ENCODE measurements around the gene BCL2L1.
A peak's percentile ranks its signal among the peaks of the same experiment; 100 is the strongest.
"Not testable (repeated sequence)": the region's sequence is repeated elsewhere in the genome, so short reads cannot be mapped to it uniquely, and the experiment has no call there.

Gene BCL2L1

DNA sequence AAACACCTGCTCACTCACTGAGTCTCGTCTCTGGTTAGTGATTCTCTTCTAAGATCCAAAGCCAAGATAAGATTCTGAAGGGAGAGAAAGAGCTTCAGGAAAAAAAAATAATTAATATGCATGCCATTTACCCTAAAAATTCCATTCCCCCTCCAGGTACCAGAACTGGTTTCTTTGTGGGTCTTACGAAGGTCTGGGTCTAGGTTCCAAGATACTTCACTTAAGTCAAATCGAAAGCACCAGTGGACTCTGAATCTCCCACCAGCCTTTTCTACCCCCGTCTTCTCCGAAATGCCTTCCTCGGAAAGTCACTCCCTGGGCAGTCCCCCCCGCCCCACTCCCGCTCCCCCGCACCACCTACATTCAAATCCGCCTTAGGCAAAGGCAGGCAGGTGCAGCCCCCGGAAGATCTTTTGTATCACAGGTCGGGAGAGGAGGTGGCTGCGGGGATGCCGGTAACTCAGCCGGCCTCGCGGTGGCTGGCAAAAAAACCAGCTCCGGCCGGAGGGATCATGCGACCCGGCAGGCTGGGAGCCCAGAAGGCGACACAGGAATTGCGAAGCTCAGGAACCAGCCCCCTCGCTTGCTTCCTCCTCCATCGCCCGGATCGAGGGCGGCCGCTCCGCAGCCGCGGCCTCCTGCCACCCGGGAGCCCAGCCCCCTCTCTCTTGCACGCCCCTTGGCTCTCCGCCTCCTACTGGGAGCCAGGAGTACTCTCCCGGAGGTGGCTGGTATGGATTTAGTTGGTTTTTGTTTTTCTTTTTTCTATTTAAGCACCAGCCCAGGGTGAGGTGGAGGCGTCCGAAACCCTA is at the start of gene BCL2L1:
Gene BCL2L1 (minus strand): TSS at position 612 of the 812 bp plus-strand sequence. CDS start 650 bp downstream, outside the sequence.
- DNase-seq, result peak; percentile 64

DNA sequence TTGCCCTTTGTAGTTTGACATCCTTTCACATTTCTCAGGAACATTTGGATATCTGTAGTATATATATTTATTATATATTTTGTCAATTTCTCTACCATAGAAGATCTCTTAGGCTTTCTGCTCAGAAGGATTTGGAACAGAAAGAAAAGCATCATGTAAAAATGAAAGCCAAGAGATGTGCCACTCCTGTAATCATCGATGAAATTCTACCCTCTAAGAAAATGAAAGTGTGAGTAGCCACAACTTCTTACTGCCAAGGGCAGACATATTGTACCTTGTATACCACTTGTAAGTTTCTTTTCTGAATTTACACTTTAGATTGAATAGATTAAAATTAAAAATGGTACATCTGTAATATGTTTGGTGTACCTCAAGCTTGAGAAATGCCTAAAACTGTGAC is 47.6 kb upstream of the BCL2L1 start:
- DNase-seq, result no peak

DNA sequence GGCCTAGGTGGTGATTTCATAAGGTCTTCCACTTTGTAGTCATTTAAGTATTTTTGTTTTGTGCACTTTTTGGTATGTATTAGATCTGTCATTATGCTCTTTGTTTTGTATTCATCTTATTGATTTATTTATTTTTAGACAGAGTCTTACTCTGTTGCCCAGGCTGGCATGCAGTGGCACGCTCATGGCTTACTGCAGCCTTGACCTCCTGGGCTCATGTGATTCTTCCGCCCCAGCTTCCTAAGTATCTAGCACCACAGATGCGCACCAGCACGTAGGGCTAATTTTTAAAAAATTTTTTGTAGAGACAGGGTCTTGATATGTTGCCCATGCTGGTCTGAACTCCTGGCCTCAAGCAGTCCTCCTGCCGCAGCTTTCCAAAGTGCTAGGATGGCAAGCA is 47.0 kb upstream of the BCL2L1 start:
- DNase-seq, result no peak

DNA sequence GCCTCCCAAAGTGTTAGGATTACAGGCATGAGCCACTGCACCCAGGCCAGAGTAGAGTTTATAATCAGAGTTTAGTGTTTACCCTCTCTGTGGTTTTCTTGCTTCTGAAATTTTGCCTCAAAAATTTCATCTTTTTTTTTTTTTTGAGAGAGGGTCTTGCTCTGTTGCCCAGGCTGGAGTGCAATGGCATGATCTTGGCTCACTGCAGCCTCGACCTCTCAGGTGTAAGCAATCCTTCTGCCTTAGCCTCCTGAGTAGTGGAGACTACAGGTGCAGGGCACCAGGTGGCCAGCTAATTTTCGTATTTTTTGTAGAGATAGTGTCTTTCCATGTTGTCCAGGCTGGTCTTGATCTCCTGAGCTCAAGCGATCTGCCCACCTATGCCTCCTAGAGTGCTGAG is 45.1 kb upstream of the BCL2L1 start:
- DNase-seq, result no peak

DNA sequence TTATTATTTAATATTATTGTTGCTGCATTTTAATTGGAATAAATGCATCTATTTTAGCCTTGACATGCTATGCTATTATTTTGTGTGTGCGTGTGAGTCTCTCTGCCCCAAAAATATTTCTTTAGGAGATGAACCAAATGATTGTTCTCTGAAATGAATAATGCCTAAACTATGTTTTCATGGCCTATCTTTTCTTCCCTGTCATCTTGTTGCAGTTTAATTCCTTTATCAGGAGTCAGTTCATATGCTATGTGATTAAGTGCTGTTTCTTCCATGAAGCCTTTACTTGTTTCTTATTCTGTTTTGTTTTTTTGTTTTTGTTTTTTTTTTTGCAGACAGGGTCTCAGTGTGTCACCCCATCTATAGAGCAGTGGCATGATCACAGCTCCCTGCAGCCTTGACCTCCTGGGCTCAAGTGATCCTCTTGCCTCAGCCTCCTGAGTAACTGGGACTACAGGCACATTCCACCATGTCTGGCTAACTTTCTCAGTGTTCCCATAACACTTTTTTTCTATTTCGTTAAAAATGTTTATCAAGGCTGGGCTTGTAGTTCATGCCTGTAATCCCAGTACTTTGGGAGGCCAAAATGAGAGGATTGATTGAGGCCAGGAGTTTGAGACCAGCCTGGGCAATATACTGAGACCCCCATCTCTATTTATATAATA is 42.1 kb upstream of the BCL2L1 start:
- DNase-seq, result no peak

DNA sequence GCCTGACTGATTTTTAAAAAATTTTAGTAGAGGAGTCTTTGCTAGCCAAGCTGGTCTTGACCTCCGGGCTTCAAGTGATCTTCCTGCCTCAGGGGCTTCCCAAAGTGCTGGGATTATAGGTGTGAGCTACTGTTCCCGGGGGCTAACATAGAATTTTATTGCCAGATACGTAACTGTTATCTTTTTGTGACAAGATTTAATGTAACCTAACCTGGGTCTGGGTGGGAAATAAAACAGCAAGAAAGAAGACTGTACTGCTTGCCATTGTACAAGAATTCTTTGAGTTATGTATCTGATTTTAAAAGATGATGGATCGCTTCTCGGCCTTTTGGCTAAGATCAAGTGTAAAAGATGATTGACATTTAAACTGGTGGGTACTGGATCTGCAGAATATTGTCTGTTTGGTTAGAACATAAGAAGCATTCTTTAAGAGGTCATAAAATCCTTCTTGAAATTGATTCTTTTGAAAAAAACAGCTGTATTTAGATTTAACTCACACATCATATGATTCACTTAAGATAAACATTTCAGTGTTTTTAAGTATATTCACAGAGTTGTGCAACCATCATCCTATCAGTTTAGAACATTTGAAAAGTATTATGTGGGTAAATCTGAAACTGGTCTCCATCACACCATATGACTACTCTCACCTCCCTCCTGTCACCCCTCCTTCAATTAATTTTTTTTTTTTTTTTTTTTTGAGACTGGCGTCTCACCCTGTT is 38.0 kb upstream of the BCL2L1 start:
- DNase-seq, result no peak

DNA sequence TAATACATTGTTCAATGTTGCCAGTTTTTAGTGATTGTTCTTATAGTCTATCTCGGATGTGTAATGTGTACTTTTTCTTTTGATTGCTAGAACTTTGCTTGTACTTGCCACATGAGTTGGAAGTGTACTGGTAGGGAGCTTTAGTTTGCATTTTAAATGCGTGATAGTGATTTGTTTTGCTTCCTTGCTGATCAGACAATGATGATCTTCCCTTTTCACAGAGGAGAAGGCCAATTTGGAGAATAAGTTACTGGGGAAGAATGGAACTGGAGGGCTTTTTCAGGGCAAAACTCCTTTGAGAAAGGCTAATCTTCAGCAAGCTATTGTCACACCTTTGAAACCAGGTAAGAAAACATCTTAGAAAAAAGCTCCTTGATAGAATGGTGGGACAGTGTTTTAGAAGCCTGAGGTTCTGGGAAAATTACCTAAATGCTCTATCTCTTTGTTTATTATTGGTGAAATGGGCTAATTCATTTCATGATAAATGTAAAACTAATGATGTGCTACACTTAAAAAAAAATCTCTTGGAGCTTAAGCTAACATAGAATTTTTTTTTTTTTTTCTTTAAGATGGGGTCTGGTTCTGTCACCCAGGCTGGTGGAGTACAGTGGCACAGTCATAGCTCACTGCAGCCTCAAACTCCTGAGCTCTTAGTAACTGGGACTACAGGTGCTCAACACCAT is 37.3 kb upstream of the BCL2L1 start:
- DNase-seq, result no peak

DNA sequence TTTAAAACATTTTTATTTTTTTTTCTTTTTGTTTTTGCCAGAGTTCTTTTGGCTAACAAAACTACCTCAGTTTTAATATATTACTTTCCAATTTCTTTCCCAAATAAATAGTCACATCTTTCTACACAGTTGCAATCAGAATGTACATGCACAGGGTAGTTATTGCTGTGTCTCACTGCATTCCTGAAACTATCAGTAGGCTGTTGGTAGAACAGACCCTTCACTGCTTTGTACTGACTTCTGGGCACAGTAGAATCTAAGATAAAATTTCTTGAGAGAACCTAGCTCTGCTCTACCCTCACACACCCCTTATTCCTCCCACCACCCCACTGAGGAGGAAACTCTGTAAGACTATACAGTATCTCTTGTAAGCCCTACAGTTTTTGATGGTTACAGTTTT is 36.3 kb upstream of the BCL2L1 start:
- no peak for DNase-seq

DNA sequence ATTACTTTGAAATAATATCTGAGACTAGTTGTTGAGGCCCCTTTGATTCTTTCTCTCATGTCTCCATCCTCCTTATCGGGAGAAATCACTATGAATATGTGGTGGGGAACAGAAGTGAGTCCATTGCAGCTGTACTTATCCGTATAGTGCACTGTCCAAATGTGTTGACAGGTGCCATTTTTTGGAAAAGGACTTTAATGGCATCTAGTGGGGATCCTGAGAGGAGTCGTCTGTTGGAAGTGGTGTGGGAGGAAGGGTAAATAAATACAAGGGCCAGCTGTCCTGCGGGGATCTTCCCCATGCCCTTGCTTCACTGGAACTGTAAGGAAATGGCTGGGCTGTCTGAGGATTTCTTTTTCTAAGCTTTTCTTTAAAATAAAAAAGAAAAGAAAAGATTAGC is 35.9 kb upstream of the BCL2L1 start:
- no peak for DNase-seq

DNA sequence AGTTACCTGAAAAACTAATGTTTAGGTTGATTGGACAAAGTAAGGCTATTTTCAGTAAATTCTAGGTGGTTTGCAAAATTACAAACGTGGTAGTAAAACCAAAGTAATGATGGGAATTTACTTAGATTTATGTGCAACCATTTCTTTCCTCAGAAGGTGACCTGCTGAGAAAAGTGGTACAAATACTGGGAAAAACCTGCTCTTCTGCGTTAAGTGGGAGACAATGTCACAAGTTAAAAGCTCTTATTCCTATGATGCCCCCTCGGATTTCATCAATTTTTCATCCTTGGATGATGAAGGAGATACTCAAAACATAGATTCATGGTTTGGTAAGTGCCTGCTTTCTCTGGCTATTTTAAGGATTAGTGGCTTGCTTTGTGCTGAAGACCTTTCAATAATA is 34.6 kb upstream of the BCL2L1 start:
- DNase-seq, result no peak

DNA sequence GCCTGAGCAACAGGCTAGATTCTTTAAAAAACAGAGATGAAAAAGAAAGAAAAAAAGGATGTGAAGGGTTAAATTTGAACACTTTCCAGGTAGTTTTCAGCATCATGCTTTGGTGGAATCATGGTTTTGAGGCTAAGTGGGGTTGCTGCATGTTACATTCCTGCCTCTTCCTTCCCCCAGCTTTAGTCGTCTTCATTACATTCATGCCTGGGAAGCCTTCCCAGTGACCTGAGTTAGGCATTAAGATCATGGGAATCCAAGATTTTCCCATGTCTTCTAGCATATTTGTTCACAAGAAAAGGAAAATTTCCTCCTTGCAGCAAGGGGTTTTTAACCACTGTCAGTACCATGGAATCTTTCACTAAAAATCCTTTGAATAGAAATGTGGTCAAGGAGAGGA is 28.5 kb upstream of the BCL2L1 start:
- DNase-seq, result no peak

DNA sequence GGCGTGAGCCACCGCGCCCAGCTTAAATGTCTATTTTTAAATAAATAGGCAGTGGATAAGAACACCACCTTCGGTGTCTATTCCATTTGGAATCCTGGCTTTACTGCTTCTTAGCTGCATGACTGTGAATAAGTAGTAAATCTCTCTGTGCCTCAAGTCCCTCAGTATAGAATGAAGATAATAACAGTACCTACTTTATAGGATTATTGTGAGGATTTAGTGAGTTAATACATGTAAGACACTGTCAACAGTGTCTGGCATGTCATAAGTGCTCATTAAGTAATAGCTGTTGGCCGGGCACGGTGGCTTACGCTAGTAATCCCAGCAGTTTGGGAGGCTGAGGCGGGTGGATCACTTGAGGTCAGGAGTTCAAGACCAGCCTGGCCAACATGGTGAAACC is 26.6 kb upstream of the BCL2L1 start:
- DNase-seq, result no peak

DNA sequence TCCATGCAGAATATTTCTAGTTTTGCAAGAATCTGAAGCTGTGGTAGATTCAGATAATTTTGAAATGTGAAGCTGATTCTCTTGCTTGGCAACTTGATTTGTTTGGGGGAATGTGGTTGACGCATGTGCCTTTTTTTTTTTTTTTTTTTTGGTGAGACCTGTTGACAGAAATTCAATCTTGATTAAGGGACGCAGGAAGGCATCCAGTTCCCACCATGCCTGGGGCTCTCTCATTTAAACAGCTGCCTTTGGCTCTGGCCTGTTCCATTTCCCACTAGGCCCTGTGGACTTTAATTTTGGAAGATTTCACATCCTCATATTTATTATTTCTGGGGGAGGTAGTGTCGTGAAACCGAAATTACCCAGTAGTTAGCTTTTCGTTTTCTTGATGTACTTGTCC is 25.0 kb upstream of the BCL2L1 start:
- DNase-seq, result no peak

DNA sequence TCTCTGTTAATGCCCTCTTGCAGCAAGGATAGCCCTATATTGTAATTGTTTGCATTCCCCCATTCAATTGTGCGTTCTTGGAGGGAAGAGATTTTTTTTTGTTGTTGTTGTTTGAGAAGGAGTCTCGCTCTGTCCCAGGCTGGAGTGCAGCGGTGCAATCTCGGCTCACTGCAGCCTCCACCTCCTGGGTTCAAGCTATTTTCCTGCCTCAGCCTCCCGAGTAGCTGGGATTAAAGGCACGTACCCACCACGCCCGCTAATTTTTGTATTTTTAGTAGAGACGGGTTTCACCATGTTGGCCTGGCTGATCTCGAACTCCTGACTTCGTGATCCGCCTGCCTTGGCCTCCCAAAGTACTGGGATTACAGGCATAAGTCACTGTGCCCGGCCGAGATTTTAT is 24.4 kb upstream of the BCL2L1 start:
- not testable (repeated sequence) for DNase-seq

DNA sequence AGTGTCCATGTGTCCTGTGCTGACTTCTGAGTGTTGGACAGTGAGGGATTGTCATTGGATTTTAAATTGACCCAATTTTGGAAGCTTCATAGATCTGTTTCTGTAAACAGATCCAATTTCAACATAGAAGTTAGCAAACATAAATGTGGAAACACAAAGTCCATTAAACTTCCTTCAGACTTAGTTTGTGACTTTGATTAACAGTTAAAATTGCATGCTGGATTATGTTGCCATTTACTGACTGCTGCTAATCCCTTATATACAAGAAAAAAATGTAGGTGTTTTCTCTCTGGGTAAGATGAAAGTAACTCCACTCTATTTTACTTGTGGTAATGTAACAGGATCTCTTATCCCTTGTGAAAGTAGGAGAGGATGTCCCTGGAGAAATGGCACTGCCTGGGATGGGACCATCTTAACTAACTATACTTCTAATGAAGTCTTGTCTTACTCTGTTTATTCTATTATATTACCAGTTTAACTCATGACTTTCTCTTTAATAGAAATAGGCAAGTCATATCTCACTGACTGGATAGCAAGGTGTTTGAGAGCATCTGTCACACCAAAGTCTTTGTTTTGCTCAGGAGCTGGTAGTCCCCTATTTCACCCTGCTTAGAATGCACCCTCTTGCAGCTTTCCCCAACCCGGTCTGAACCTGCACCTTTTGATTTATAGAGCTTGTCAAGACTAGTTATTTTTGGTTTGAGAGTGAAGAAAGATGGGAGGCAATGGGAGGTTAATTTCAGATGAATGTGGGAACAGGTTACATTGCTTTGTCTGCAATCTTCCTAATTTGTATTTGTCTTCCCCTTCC is 23.6 kb upstream of the BCL2L1 start:
- no peak for DNase-seq

DNA sequence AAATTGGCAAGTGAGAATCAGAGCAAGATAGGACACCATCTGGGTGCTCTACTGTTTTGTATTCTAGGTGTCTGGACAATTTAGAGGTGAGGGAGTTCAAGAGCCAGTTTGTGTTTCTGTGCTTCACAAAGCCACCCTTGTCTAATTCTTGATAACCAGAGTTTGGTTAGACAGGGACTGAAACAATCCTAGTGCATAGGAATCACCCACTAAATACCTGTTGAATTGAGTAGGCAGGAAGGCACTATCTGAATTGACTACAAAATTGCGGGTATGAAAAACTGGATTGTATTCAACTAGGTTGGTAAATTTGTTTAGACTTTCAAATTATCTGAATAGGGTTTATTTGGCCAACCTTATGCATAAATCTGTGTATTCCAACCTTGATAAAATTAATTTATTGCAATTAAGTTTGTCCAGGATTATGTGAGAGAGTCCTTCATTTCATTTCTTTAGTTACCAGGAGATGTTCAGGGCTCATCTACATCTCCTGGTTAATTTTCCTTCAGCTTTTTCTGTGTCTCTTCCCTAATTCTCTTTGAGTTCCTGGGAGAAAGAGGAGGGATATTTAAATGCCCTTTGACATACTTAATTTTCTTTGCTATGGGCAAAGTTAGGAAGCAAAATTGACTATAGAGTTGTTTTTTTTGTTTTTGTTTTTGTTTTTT is 18.1 kb upstream of the BCL2L1 start:
- no peak for DNase-seq

DNA sequence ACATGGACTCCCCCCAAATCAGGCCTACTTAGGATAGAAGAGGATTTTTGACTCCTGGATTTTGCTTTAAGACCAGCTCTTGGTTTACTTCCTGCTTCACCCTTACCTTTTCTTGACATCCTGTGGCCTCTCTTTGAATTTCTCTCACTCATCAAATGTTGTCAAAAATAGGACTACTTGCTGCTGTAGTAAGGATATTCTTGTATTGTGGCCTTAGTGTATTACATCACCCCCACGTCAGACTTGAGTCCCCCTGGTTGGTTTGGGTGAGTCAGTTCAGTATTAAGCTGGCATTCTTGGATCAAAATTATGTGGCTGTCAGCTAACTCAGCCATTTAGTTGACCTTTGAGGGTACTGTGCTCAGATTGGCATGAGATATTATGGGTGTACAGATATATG is 17.5 kb upstream of the BCL2L1 start:
- DNase-seq, result no peak

DNA sequence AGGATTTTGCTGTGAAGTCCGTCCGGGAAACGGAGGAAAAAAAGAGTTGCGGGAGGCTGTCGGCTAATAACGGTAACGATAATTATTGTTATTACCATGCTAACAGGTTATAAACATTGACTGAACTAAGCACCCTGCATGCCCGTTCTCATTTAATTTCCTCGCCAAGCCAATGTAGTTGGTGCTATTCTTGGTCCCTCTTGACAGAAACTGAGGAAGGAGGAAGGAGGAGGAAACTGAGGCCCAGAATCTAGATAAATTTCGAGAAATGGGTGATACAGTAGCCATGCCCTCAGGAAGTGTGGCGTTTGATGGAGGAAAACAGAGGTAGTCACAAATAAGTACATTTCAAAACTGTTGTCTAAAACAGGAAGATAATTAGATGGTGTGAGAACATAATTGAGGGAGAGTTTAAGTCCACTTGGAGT is 16.9 kb upstream of the BCL2L1 start:
- no peak for DNase-seq

DNA sequence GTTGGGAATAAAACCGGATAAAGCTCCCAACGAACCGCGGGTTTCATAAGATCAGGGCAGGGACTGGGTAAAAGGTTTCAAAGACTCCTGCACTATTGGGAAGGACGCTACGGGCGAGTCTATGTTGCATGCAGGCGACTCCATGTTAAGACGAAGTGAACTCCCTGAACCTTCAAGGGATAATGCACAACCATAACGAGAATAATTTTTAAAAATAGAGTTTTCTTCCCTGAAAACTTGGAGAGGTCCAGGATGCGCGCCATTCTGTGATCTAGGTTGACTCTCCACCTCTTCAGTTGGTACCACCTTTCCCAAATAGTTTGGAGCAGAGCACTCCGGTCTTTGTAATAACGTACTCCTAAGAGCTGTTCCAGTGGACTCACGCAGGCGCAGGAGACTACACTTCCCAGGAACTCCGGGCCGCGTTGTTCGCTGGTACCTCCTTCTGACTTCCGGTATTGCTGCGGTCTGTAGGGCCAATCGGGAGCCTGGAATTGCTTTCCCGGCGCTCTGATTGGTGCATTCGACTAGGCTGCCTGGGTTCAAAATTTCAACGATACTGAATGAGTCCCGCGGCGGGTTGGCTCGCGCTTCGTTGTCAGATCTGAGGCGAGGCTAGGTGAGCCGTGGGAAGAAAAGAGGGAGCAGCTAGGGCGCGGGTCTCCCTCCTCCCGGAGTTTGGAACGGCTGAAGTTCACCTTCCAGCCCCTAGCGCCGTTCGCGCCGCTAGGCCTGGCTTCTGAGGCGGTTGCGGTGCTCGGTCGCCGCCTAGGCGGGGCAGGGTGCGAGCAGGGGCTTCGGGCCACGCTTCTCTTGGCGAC is 16.3 kb upstream of the BCL2L1 start, which contains the start of gene TPX2:
Gene TPX2 (plus strand): TSS at position 562 of the 821 bp plus-strand sequence. CDS start 18,187 bp downstream, outside the sequence.
- peak; percentile 99 for DNase-seq

DNA sequence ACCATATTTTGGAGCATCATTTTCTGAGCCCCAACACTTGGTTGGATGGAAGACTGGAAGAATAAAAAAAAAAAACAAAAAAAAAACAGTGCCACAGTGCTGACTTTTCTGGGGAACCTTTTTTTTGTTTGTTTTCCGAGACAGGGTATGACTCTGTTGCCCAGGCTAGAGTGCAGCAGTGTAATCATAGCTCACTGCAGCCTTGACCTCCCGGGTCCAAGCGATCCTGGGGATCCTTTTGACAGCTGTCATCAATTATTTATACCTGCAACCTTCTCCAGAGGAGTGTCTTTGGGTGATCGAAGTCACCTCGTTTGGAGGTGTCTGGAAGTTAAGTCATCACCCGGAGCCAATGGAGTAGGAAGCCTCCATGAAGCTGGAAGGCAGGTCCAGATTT is 8.7 kb upstream of the BCL2L1 start:
- DNase-seq, result no peak
